OCI-LY3 (cell line): ENCODE results near the gene SFTA2.

Source experiments
- CTCF ChIP-seq: fragments of 200-600, 300-600 bp; sonication (generic); IDR thresholded peaks from 2 replicates; pipeline ENCODE4 v1.5.1; 2014; ENCODE audit warnings: antibody characterized with exemption, low read length, low read depth
- EZH2phosphoT487 ChIP-seq: fragments of 200-600 bp; shearing (Covaris generic); IDR thresholded peaks from 2 replicates; pipeline ENCODE4 v1.6.1; 2018; ENCODE audit warnings: antibody characterized with exemption, mixed run types, low read depth

GRCh38 chr6:30930506-30930905, 1.5 kb downstream of the SFTA2 start:
- TF ChIP-seq CTCF (no peak), EZH2phosphoT487 (no peak)
